ENCODE measurements around the gene SPATA31D4.

The SPATA31D4 gene

GRCh38 chr9:81968026-81968425, 39.8 kb downstream of the SPATA31D4 start:
- DNase-seq, result no peak

DNA sequence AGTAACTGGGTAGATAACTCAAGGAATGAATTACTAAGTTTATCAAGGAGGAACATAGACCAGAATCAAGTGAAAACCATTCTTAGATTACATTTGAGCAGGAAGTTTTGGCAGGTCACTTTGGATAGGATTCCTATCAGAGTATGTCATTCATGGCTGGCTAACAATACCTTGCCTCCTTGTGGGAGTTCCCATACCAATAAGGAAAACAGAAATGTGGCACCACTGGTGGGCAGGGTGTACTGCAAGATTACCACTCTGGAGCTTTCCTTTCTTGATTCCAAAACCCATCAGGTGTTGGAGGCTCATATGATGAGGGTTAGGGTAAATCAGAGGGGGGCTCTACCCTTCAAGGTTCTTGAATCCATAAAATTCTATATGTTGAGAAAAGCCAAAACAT, 41.7 kb downstream of the SPATA31D4 start:
- DNase-seq, result no peak

GRCh38 chr9:81971727-81972126, 43.5 kb downstream of the SPATA31D4 start:
- no peak for DNase-seq

DNA sequence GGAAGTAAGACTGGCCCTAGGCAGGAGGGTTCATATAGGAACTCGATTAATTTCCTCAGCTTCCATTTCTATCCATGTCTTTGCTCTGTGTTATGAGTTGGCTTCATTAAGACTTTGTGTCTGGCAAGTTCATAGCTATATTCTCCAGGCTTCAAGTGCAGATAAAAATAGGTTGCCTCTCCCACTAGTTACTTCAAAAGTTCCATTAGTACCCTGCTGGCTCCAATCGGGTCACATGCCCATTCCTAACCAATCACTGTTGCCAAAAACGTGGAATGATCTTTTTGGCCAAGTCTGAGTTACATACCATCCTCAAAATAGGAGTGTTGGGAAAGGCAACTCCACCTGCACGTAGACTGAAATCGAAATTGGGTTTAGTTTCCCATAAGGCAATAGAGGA, 46.5 kb downstream of the SPATA31D4 start:
- DNase-seq, result no peak

GRCh38 chr9:81976351-81976750, 48.1 kb downstream of the SPATA31D4 start:
- DNase-seq, result no peak

DNA sequence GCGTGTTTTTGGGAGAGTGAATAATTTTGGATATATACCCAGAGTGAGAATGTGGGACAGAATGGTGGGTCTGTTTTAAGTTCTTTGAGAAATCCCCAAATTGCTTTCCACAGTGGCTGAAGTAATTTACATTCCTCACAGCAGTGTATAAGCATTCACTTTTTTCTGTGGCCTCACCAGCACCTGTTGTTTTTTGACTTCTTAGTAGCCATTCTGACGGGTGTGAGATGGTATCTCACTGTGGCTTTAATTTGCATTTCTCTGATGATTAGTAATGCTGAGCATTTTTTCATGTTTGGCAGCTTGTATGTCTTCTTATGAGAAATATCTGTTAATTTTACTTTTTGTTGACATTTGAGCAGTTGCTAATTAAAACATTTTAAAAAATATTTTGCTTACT, 51.0 kb downstream of the SPATA31D4 start:
- no peak for DNase-seq

DNA sequence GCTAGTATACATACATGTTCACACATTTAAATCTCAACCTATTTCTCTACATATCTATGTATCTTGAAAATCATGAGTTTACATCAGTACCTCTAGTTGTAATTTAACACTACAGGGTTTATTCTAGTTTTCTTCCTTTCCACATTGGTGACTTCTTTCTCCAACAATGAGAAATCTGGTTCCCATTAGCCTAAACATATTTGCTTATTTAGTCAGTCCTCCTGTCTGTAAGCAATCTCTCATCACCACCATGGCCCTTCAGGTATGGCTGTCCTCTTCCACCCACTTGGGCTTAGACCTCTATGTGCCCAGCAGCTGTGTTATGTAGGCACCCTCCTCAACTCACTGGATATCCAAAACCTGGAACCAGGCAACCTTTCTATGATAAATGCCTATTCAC, 52.3 kb downstream of the SPATA31D4 start:
- no peak for DNase-seq

DNA sequence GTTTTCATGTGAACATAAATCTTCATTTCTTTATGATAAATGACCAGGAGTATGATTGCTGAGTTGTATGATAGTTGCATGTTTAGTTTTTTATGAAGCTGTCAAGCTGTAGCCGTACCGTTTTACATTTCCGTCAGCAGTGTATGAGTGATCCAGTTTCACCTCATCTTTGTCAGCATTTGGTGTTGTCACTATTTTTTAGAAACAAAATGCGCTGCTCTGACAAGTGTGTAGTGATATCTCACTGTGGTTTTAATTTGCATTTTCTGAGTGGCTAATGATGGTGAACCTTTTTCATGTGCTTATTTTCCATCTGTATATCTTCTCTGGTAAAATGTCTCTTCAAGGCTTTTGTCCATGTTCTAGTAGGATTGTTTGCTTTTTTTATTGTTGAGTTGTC, 53.7 kb downstream of the SPATA31D4 start:
- DNase-seq, result no peak
